Hippocampal formation (tissue), 2 donors: ENCODE results near the gene ARMC9.

Experiments used
- DNase-seq, 2 donors: peaks; one replicate each; lab custom pipeline; 2025; lab: John Stamatoyannopoulos, UW

The ARMC9 gene

GRCh38 chr2:231415029-231415428, 216.6 kb downstream of the ARMC9 start:
- DNase-seq: no peak

- DNase-seq: no peak
Observed at GRCh38 chr2:231418820-231419640, 220.6 kb downstream of the ARMC9 start.

GRCh38 chr2:231421051-231421580, 222.7 kb downstream of the ARMC9 start:
- DNase-seq: no peak

- no peak for DNase-seq
Observed at GRCh38 chr2:231422056-231422455, 223.6 kb downstream of the ARMC9 start.

- DNase-seq: no peak
Observed at GRCh38 chr2:231423176-231423575, 224.7 kb downstream of the ARMC9 start.
